H1 (cell line): ENCODE measurements around the gene MCM9.

Source experiments
- CHD1 ChIP-seq: IDR thresholded peaks from 2 replicates; pipeline ENCODE4 v1.6.1; 2012; ENCODE audit warnings: low read depth, low read length, improper control_type of control experiment
- CREB1 ChIP-seq: IDR thresholded peaks from 2 replicates; pipeline ENCODE4 v1.6.1; 2012; ENCODE audit warnings: inconsistent platforms
- EP300 ChIP-seq, 2 experiments: IDR thresholded peaks; 1 replicate in 1 of 2; 2 replicates in 1 of 2; pipeline ENCODE4 v1.6.1; 2011 to 2012; ENCODE audit warnings: low read depth in 2 of 2, low read length in 2 of 2, mild to moderate bottlenecking in 2 of 2, borderline replicate concordance in 1 of 2, inconsistent platforms in 1 of 2, moderate library complexity in 1 of 2
- EZH2 ChIP-seq: fragments of 200-600 bp; sonication (generic); IDR thresholded peaks from 2 replicates; pipeline ENCODE4 v1.7.1; 2012; ENCODE audit warnings: low read depth, mild to moderate bottlenecking, moderate library complexity, low read length, inconsistent platforms; ENCODE audit not compliant: severe bottlenecking
- GABPA ChIP-seq: IDR thresholded peaks from 2 replicates; pipeline ENCODE4 v1.6.1; 2011; ENCODE audit warnings: mild to moderate bottlenecking, low read length, moderate library complexity, borderline replicate concordance; ENCODE audit not compliant: insufficient read depth
- RFX5 ChIP-seq: IDR thresholded peaks from 2 replicates; pipeline ENCODE4 v1.6.1; 2011; ENCODE audit warnings: low read depth, low read length, improper control_type of control experiment, borderline replicate concordance
- SAP30 ChIP-seq: fragments of 300-600 bp; sonication (generic); IDR thresholded peaks from 2 replicates; pipeline ENCODE4 v1.7.1; 2012; ENCODE audit warnings: low read length, moderate library complexity, mild to moderate bottlenecking, inconsistent platforms; ENCODE audit not compliant: insufficient read depth, insufficient replicate concordance
- TAF1 ChIP-seq: IDR thresholded peaks from 2 replicates; pipeline ENCODE4 v1.6.1; 2011; ENCODE audit warnings: mild to moderate bottlenecking, low read depth, low read length
- TF ChIP-seq, protein P1 (sequence below), 3 experiments: IDR thresholded peaks; 1 replicate in 2 of 3; 2 replicates in 1 of 3; pipeline versions ENCODE4 v1.5.1 to v1.6.1; 2011; ENCODE audit warnings: low read length in 3 of 3, mild to moderate bottlenecking in 3 of 3, inconsistent platforms in 2 of 3, low read depth in 1 of 3, moderate library complexity in 1 of 3; ENCODE audit not compliant: insufficient read depth in 1 of 3; ENCODE audit errors: control extremely low read depth in 1 of 3

GRCh38 chr6:118810420-118811027 is 124.4 kb downstream of the MCM9 start:
- TF ChIP-seq, protein P1, sequence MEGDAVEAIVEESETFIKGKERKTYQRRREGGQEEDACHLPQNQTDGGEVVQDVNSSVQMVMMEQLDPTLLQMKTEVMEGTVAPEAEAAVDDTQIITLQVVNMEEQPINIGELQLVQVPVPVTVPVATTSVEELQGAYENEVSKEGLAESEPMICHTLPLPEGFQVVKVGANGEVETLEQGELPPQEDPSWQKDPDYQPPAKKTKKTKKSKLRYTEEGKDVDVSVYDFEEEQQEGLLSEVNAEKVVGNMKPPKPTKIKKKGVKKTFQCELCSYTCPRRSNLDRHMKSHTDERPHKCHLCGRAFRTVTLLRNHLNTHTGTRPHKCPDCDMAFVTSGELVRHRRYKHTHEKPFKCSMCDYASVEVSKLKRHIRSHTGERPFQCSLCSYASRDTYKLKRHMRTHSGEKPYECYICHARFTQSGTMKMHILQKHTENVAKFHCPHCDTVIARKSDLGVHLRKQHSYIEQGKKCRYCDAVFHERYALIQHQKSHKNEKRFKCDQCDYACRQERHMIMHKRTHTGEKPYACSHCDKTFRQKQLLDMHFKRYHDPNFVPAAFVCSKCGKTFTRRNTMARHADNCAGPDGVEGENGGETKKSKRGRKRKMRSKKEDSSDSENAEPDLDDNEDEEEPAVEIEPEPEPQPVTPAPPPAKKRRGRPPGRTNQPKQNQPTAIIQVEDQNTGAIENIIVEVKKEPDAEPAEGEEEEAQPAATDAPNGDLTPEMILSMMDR (IDR thresholded peaks at IDR 0.05; ENCODE audit: control extremely low read depth in 1 of 3, insufficient read depth in 1 of 3, low read depth in 1 of 3, low read length in 3 of 3), result no peak
- TF ChIP-seq SAP30 (no peak), TAF1 (no peak), CREB1 (no peak), RFX5 (no peak), EZH2 (no peak), CHD1 (no peak), EP300 (IDR thresholded peaks at IDR 0.05; ENCODE audit: borderline replicate concordance in 1 of 2, low read depth in 2 of 2, low read length in 2 of 2) (no peak), GABPA (no peak)
